Measurements from ENCODE around the gene KRT73.

KRT73 gene

GRCh38 chr12:52616680-52617402 lies 1.5 kb downstream of the KRT73 start:
- DNase-seq, result no peak

DNA sequence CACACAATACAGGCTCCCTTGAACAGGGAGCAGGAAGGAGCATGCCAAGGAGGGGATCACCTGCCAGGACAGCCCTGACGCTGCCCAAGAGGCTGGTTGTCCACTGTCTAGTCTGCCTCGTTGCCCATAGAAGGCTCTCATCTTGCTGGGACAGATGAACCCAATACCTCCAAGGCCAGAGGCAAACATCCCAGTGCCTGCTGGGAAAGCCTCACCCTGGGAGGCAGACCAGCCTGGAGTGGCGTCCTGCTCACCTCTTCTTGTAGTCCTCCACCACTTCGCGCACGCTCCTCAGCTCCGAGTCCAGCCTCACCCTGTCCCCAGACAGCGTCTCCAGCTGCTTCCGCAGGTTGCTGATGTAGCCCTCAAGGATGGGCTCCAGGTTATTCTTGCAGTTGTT lies 2.4 kb downstream of the KRT73 start:
- DNase-seq, result no peak

GRCh38 chr12:52615208-52615868 lies 3.0 kb downstream of the KRT73 start:
- no peak for DNase-seq

GRCh38 chr12:52614381-52615207 lies 3.8 kb downstream of the KRT73 start:
- DNase-seq, result no peak

DNA sequence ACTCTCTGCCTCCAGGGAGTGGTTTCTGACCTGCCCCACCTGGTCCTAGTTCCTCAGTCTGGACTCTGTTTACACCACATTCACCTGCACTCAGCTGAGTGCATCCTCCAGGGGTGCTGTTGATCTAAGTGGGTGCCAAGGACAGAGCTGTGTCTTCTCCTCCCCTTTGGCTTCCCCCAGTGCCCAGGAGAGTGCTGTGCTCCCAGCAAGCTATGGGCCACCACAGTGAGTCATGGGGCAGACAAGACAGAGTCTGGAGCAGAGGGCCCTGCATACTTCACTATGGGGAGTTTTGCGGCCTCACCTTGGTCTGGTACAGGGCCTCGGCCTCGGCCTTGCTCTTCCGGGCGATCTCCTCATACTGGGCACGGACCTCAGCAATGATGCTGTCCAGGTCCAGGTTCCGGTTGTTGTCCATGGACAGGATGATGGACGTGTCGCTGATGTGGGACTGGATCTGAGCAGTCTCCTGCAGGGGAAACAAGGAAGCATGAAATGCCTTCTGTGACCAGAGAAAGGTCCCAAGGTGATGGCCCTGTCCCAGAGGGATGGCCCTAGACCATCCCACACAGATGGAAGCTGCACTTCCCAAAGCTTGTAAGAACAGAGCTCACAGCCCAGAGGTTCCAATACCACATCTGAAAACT lies 4.9 kb downstream of the KRT73 start:
- DNase-seq, result no peak

DNA sequence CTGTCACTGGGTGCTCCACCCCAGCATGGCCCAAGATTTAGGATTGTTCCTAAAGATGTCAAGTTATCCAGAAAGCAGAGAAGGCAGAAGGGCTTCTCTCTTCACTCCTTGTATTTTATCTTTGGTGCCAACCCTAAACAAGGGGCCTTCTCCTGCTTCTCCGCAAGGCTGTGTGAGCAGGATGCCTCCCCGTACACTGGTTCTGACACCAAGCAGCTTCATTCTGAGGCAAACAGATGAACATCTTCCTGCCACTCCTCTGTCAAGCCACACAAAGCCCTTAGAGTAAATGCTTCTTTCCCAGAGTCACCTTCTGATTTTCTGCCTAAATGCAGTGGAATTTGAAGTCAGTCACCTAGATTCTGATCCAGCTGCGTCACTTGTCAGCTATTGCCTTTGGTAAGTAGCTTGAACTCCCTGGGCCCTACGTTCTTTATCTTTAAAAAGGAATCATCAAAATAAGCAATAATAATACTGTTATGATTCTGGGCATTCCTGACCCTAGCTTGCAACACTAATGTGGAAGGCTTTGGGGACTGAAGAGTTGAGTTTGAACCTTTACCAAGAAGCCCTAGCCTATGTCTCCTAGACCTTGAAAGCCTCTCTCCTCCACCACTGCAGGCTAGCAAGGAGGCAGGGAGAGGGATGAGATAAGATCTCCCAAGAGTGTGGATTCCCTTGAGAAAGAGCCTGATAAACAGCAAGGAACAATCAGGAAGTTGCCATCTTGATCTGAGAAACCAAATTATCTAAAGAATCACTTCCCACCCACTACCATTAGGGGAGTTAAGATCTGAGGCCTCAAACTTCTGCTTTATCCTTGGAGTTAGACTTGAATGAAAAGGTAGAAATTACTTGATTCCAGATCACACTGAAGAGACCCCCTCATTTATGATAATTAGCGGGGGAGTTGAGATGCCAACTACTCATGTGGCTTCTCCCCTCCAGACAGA lies 5.7 kb downstream of the KRT73 start:
- DNase-seq, result no peak

DNA sequence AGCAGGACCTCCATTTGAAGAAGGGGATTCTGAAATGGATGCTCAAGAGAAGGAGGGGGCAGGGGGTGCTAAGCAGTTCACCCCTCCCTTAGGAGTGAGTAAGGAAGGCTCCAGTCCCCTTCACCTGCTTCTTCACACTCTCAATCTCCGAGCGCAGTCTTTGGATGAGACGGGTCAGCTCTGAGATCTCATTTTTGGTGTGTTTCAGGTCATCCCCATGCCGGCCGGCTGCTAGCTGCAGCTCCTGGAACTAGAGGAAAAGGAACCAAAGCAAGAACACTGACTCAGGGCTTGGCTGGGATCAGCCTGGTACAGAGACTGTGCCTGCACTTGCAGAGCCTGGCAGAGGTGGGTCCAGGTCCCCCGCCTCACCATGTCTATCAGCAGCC lies 7.3 kb downstream of the KRT73 start:
- DNase-seq, result no peak

- no peak for DNase-seq
Measured at GRCh38 chr12:52608826-52609630, 9.3 kb downstream of the KRT73 start.

GRCh38 chr12:52608161-52608560 lies 10.2 kb downstream of the KRT73 start:
- no peak for DNase-seq

DNA sequence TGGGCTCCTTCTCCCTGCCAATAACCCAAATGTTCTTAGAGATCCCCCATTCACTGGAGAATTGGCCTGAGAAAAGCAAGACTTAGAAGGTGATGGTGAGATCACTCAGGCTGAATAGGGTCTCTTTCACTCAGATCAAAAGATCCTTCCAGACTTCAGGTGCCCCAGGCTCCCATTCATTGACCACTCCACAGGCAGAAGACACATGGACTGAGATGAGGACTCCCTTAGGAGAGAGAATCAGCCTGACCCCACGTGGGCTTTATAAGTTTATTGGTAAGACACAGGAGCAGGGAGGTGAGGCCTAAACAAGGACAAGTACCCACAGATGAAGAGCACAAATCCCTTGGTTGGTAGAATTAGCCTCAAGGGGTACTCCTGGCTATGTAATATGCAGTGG lies 11.0 kb downstream of the KRT73 start:
- no peak for DNase-seq

- DNase-seq, result no peak
Measured at GRCh38 chr12:52606581-52607218, 11.7 kb downstream of the KRT73 start.

DNA sequence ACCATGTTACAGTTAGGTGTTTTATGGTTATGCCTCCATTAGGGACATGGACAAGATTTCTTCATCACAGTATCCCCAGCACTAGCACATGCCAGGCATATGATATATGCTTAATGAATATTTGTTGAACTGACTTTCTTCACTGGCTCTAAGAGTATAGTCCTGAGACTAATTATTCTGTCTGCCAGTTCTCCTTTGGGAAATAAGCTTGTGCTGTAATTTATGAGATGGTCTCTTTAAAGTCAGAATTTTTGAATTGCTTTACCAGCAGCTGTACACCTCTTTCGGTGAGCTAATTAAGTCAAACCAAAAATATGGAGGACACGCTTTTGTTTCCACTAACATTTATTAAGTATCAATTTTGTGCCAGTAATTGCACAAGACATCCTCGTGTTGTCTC lies 12.3 kb downstream of the KRT73 start:
- no peak for DNase-seq

DNA sequence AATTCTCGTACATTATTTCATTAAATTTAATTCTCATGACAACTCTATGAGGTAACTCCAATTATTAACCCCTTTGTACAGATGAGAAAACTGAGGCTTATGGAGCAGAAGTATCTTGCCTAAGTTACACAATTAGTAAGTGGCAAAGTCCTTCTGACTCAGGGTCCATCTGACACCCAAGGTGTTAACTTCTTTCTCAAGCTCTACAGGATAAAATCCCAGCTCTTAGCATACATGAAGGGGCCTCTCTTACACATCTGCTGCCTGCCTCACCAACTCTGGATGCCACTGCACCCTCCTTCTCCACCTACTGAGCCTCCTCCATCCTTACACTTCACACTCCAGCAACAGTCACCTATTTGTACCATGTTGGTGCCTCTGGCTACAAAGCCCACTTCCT lies 12.8 kb downstream of the KRT73 start:
- DNase-seq, result no peak

GRCh38 chr12:52604859-52605258 lies 13.5 kb downstream of the KRT73 start:
- no peak for DNase-seq

DNA sequence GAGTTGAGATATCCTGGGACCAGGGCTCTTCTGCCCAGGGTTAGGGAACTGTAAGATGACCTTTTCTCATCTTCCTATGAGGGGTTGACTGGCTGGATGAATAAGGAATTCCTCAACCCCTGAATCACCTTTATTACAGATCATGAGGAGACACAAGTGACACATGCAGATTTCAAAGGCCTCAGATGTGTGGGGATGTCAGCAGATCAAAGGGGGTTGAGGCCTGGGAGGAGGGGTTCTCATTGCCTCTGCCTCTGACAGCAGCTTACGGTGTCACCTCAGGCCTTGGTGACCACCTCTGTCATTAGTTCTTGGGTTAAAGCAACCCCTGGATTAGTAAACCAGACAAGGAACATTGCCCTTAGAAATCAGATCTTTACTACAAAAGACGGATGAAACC lies 15.0 kb downstream of the KRT73 start:
- DNase-seq, result no peak

- DNase-seq, result no peak
Measured at GRCh38 chr12:52602552-52602951, 15.8 kb downstream of the KRT73 start.

DNA sequence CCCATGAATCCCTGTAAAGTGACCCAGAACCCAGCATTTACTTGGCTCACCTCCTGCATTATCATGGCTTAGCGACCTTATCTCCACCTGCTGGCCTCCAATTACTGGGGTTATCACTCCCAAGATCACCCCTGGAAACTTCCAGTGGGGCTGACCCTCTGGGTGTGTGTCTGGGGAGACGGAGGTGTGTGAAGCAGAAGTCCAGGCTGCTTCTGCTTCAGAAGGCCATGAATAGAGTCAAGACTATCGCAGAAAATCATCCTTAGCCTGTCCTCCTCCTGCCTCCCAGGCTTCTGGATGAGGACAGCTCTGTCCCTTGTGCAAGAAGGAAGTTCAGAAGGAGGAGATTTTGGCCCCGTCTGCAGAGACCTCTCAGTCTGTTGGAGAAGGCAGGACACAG lies 16.7 kb downstream of the KRT73 start:
- DNase-seq, result no peak

- DNase-seq, result no peak
Measured at GRCh38 chr12:52600941-52601481, 17.3 kb downstream of the KRT73 start, which contains the start of gene KRT72. TSS of gene KRT72 (minus strand) at chr12:52601463. CDS start at chr12:52601452, 11 bp downstream.

DNA sequence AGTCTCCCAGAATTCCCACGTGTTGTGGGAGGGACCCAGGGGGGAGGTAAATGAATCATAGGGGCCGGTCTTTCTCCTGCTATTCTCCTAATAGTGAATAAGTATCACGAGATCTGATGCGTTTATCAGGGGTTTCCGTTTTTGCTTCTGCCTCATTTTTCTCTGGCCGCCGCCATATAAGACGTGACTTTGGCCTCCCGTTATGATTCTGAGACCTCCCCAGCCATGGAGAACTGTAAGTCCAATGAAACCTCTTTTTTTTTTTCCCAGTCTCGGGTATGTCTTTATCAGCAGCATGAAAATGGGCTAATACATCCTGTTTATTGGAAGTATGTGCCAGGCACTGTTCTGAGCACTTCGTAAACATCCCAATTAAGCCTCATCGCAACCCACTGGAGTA lies 17.9 kb downstream of the KRT73 start:
- no peak for DNase-seq

GRCh38 chr12:52600071-52600470 lies 18.3 kb downstream of the KRT73 start:
- DNase-seq, result no peak

All from NK-92 treated with Interleukin-12 subunit alpha and Interleukin-12 subunit beta, amount 100 ng/mL, for 24 hours (cell line).